ENCODE results near the gene CYP2W1. TPM values are rescaled to one million over a fixed set of nuclear protein-coding genes. Genes with fewer than 3 reads are reported as not detected.

CYP2W1 gene
- total and polyA plus RNA-seq, 2 experiments from 2014 or later, result not detected

- Histone ChIP-seq H3K4me3 (no peak overlapping the region), H3K79me2 (ENCODE audit: insufficient read depth) (peaks cover 62% of the 10 kb centered on the region), H3K4me1 (ENCODE audit: insufficient read depth) (no peaks in the 10 kb centered on the region), H3K27ac (no peak overlapping the region), H2AFZ (no peak overlapping the region), H3K4me2 (ENCODE audit: unreplicated experiment) (no peak overlapping the region), H3K9ac (no peak overlapping the region), H3K9me3 (ENCODE audit: low read depth) (no peaks in the 10 kb centered on the region), H3K36me3 (ENCODE audit: low read depth) (peaks cover 25% of the 10 kb centered on the region; the same call in 1 of the 2 replicates), H3K27me3 (replicated peaks; ENCODE audit: insufficient read depth) (no peaks in the 10 kb centered on the region), H3K9me2 (ENCODE audit: insufficient read depth) (no peaks in the 10 kb centered on the region), H4K20me1 (ENCODE audit: insufficient read depth) (no peaks in the 10 kb centered on the region), H3F3A (ENCODE audit: insufficient read depth) (peaks cover 11% of the 10 kb centered on the region)
- DNase-seq, result no peak
- TF ChIP-seq EZH2 (IDR thresholded peaks at IDR 0.05; ENCODE audit: insufficient read depth, poor library complexity, severe bottlenecking), result no peak
- TF ChIP-seq EZH2phosphoT487 (IDR thresholded peaks at IDR 0.05; ENCODE audit: insufficient read depth, low read depth), result no peak
- in situ Hi-C loops (cut with MboI), result no loop called here
- 88 to 92% methylated on average over 12 of the region's 12 CpGs for WGBS, 2 experiments (ENCODE audit: low coverage in 1 of 2, low lambda C conversion rate in 2 of 2, missing lambda C conversion rate in 2 of 2)
Observed at GRCh38 chr7:972110-972509, 10.9 kb upstream of the CYP2W1 start.

- TF ChIP-seq EZH2phosphoT487 (IDR thresholded peaks at IDR 0.05; ENCODE audit: insufficient read depth, low read depth) (no peak), EZH2 (IDR thresholded peaks at IDR 0.05; ENCODE audit: insufficient read depth, poor library complexity, severe bottlenecking) (no peak)
- no peaks in the 10 kb centered on the region for H3K4me1 ChIP-seq (ENCODE audit: insufficient read depth)
- H3K4me2 ChIP-seq (ENCODE audit: unreplicated experiment), result no peak overlapping the region
- H3K9ac ChIP-seq, result no peak overlapping the region
- in situ Hi-C loops (cut with MboI), result no loop called here
- DNase-seq, result no peak
- H3F3A ChIP-seq (ENCODE audit: insufficient read depth), result peaks cover 11% of the 10 kb centered on the region; the same call in 1 of the 2 replicates
- H3K79me2 ChIP-seq (ENCODE audit: insufficient read depth), result peaks cover 62% of the 10 kb centered on the region
- no peak overlapping the region for H3K27ac ChIP-seq
- H2AFZ ChIP-seq, result no peak overlapping the region
- 83 to 87% methylated on average over 10 of the region's 10 CpGs for WGBS, 2 experiments (ENCODE audit: low coverage in 1 of 2, low lambda C conversion rate in 2 of 2, missing lambda C conversion rate in 2 of 2)
- H3K36me3 ChIP-seq (ENCODE audit: low read depth), result peaks cover 23% of the 10 kb centered on the region; the same call in 1 of the 2 replicates
- no peaks in the 10 kb centered on the region for H3K27me3 ChIP-seq (replicated peaks; ENCODE audit: insufficient read depth)
- H4K20me1 ChIP-seq (ENCODE audit: insufficient read depth), result no peaks in the 10 kb centered on the region
- no peak overlapping the region for H3K4me3 ChIP-seq
- no peaks in the 10 kb centered on the region for H3K9me2 ChIP-seq (ENCODE audit: insufficient read depth)
- H3K9me3 ChIP-seq (ENCODE audit: low read depth), result no peaks in the 10 kb centered on the region
Observed at GRCh38 chr7:972676-973309, 10.2 kb upstream of the CYP2W1 start.

- Histone ChIP-seq H2AFZ (no peak overlapping the region), H3K9me3 (ENCODE audit: low read depth) (no peaks in the 10 kb centered on the region), H3F3A (ENCODE audit: insufficient read depth) (peaks cover 11% of the 10 kb centered on the region; the same call in 1 of the 2 replicates), H3K79me2 (ENCODE audit: insufficient read depth) (peaks cover 62% of the 10 kb centered on the region), H3K27me3 (replicated peaks; ENCODE audit: insufficient read depth) (no peaks in the 10 kb centered on the region), H3K4me3 (0 out of 2 replicates have a peak overlapping the region, but pooled peaks have one; percentile 85), H3K9ac (no peak overlapping the region), H3K27ac (no peak overlapping the region), H3K9me2 (ENCODE audit: insufficient read depth) (no peaks in the 10 kb centered on the region), H3K4me2 (ENCODE audit: unreplicated experiment) (peak overlapping the region; percentile 98), H3K36me3 (ENCODE audit: low read depth) (peaks cover 20% of the 10 kb centered on the region; the same call in 1 of the 2 replicates), H3K4me1 (ENCODE audit: insufficient read depth) (no peaks in the 10 kb centered on the region), H4K20me1 (ENCODE audit: insufficient read depth) (no peaks in the 10 kb centered on the region)
- TF ChIP-seq EZH2 (IDR thresholded peaks at IDR 0.05; ENCODE audit: insufficient read depth, poor library complexity, severe bottlenecking) (no peak), EZH2phosphoT487 (IDR thresholded peaks at IDR 0.05; ENCODE audit: insufficient read depth, low read depth) (no peak)
- WGBS, 2 experiments (ENCODE audit: low coverage in 1 of 2, low lambda C conversion rate in 2 of 2, missing lambda C conversion rate in 2 of 2), result 91 to 93% methylated on average over 9 of the region's 9 CpGs
- no peak for DNase-seq
- in situ Hi-C loops (cut with MboI), result no loop called here
Observed at GRCh38 chr7:973312-973711, 9.7 kb upstream of the CYP2W1 start.

- Histone ChIP-seq H3K4me2 (ENCODE audit: unreplicated experiment) (peak overlapping the region; percentile 98), H3K27me3 (replicated peaks; ENCODE audit: insufficient read depth) (no peaks in the 10 kb centered on the region), H4K20me1 (ENCODE audit: insufficient read depth) (no peaks in the 10 kb centered on the region), H3K9ac (peak overlapping the region; percentile 95), H3K4me3 (peak overlapping the region; percentile 85), H3K4me1 (ENCODE audit: insufficient read depth) (no peaks in the 10 kb centered on the region), H3K27ac (peak overlapping the region; percentile 94), H3K36me3 (ENCODE audit: low read depth) (peaks cover 14% of the 10 kb centered on the region; the same call in 1 of the 2 replicates), H3K79me2 (ENCODE audit: insufficient read depth) (peaks cover 57% of the 10 kb centered on the region), H2AFZ (no peak overlapping the region), H3F3A (ENCODE audit: insufficient read depth) (0 out of 2 replicates have a peak, but pooled peaks cover 5% of the 10 kb centered on the region), H3K9me2 (ENCODE audit: insufficient read depth) (no peaks in the 10 kb centered on the region), H3K9me3 (ENCODE audit: low read depth) (no peaks in the 10 kb centered on the region)
- DNase-seq, result peak; percentile 58
- 37 to 41% methylated on average over 7 of the region's 7 CpGs for WGBS, 2 experiments (ENCODE audit: low coverage in 1 of 2, low lambda C conversion rate in 2 of 2, missing lambda C conversion rate in 2 of 2)
- TF ChIP-seq EZH2 (IDR thresholded peaks at IDR 0.05; ENCODE audit: insufficient read depth, poor library complexity, severe bottlenecking) (no peak), EZH2phosphoT487 (IDR thresholded peaks at IDR 0.05; ENCODE audit: insufficient read depth, low read depth) (no peak)
- in situ Hi-C loops (cut with MboI), result no loop called here
Observed at GRCh38 chr7:974172-974571, 8.8 kb upstream of the CYP2W1 start.

Data from GM23248 (cell line).